Cardiac muscle cell (in vitro differentiated cells and primary cell): Measurements from ENCODE around the gene CFAP47. TPM values are rescaled to one million over a fixed set of nuclear protein-coding genes. Genes with fewer than 3 reads are reported as not detected.
"Not testable (repeated sequence)": the region's sequence is repeated elsewhere in the genome, so short reads cannot be mapped to it uniquely, and the experiment has no call there.

Experiments used
- DNase-seq, 2 donors: peaks; one replicate each; pipeline versions ENCODE4 v3.0.0 to v3.0.0-alpha.2; 2010 to 2017; ENCODE audit warnings: low read depth in 1 of 2, low spot score in 1 of 2
- H3K27ac ChIP-seq: fragments of 200-600 bp; sonication (generic); 2 replicates; pipeline ENCODE4 v1.5.1; 2016
- H3K27me3 ChIP-seq: fragments of 200-600 bp; sonication (generic); 2 replicates; pipeline ENCODE4 v1.6.0; 2016; ENCODE audit warnings: control low read depth
- H3K36me3 ChIP-seq: fragments of 200-600 bp; sonication (generic); 2 replicates; pipeline ENCODE4 v1.5.1; 2016; ENCODE audit warnings: control low read depth
- H3K4me1 ChIP-seq: fragments of 200-600 bp; sonication (generic); 2 replicates; pipeline ENCODE4 v1.8.1; 2017; ENCODE audit warnings: low read depth, mild to moderate bottlenecking, mixed run types
- H3K4me3 ChIP-seq: fragments of 200-600 bp; sonication (generic); 2 replicates; pipeline ENCODE4 v1.5.1; 2016; ENCODE audit warnings: mild to moderate bottlenecking
- H3K9me3 ChIP-seq: fragments of 200-600 bp; sonication (generic); 2 replicates; pipeline ENCODE4 v1.5.1; 2017; ENCODE audit warnings: low read depth, mild to moderate bottlenecking, control low read depth
- CTCF ChIP-seq: IDR thresholded peaks from 2 replicates; pipeline ENCODE4 v1.5.1; 2012; ENCODE audit warnings: low read depth, mild to moderate bottlenecking, low read length
- polyA plus RNA-seq: library from polyadenylated mRNA; unstranded; fragments of >200 nt; fragmentation: Nextera tagmentation; extraction: Ambion mirVana; gene quantifications from 2 replicates; pipeline ENCODE4 v1.2.1, GENCODE V29; 2016
- total RNA-seq: library from RNA; depleted of rRNA; stranded (reverse); fragments of >200 nt; gene quantifications from 2 replicates; pipeline ENCODE4 v1.2.3, GENCODE V29; 2016

The CFAP47 gene
- total and polyA plus RNA-seq, 2 experiments from 2014 or later = 0.66 TPM; not detected in 1

GRCh38 chrX:36087366-36087765 lies 167.8 kb downstream of the CFAP47 start:
- TF ChIP-seq CTCF = no peak
- H3K27ac ChIP-seq = no peak overlapping the region
- DNase-seq = no peak
- H3K36me3 ChIP-seq = no peaks in the 10 kb centered on the region
- H3K27me3 ChIP-seq = no peaks in the 10 kb centered on the region
- no peaks in the 10 kb centered on the region for H3K9me3 ChIP-seq
- H3K4me1 ChIP-seq = no peaks in the 10 kb centered on the region
- H3K4me3 ChIP-seq = no peak overlapping the region

- DNase-seq, H3K36me3 ChIP-seq, H3K4me3 ChIP-seq, H3K27ac ChIP-seq, H3K27me3 ChIP-seq, H3K9me3 ChIP-seq, H3K4me1 ChIP-seq: not testable (repeated sequence)
Measured at GRCh38 chrX:36088939-36089338, 169.4 kb downstream of the CFAP47 start.

GRCh38 chrX:36102425-36102824 lies 182.9 kb downstream of the CFAP47 start:
- H3K9me3 ChIP-seq = no peaks in the 10 kb centered on the region
- DNase-seq = no peak
- H3K27me3 ChIP-seq = no peaks in the 10 kb centered on the region
- no peaks in the 10 kb centered on the region for H3K36me3 ChIP-seq
- TF ChIP-seq CTCF = no peak
- H3K4me1 ChIP-seq = no peaks in the 10 kb centered on the region
- H3K27ac ChIP-seq = no peak overlapping the region
- no peak overlapping the region for H3K4me3 ChIP-seq

GRCh38 chrX:36116222-36116621 lies 196.7 kb downstream of the CFAP47 start:
- Histone ChIP-seq H3K27ac (no peak overlapping the region), H3K36me3 (no peaks in the 10 kb centered on the region), H3K4me1 (no peaks in the 10 kb centered on the region), H3K9me3 (no peaks in the 10 kb centered on the region), H3K4me3 (no peak overlapping the region), H3K27me3 (no peaks in the 10 kb centered on the region)
- no peak for DNase-seq
- no peak for TF ChIP-seq CTCF

GRCh38 chrX:36159254-36159653 lies 239.7 kb downstream of the CFAP47 start:
- DNase-seq = no peak
- TF ChIP-seq CTCF = no peak
- H3K36me3 ChIP-seq = no peaks in the 10 kb centered on the region
- H3K4me3 ChIP-seq = no peak overlapping the region
- H3K27ac ChIP-seq = no peak overlapping the region
- no peaks in the 10 kb centered on the region for H3K9me3 ChIP-seq
- H3K4me1 ChIP-seq = no peaks in the 10 kb centered on the region
- H3K27me3 ChIP-seq = no peaks in the 10 kb centered on the region

GRCh38 chrX:36160081-36160480 lies 240.5 kb downstream of the CFAP47 start:
- no peaks in the 10 kb centered on the region for H3K27me3 ChIP-seq
- no peaks in the 10 kb centered on the region for H3K4me1 ChIP-seq
- H3K36me3 ChIP-seq = no peaks in the 10 kb centered on the region
- no peak overlapping the region for H3K27ac ChIP-seq
- no peaks in the 10 kb centered on the region for H3K9me3 ChIP-seq
- TF ChIP-seq CTCF = no peak
- no peak for DNase-seq
- no peak overlapping the region for H3K4me3 ChIP-seq
